ENCODE data around the gene TBC1D8.

Gene TBC1D8

DNA sequence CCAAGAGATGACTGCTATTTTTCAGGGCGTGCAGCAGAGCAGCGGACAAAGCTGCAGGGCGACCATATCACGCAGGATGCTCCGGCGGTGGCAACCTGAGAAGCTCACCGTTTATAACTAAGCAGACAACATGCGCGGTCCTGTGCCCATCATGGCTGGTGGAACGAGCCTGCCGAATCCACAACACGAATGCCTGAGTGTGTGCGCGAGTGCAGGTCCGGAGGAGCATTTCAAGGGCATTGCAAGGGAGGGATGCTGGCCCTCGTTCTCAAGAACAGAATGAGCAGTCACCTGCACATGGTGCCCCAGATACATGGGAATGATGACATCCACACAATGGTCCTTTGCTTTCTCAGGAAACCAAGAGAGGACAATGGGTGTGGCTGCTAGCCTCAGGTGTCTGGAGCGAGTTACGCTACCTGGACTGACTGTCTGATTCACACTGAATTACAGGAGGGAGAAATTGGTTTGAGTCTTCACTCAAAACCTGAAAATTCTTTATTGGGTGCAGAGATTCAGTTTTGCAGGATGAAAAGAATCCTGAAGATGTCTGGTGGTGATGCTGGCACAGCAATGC is 39.8 kb downstream of the TBC1D8 start:
- DNase-seq = no peak

DNA sequence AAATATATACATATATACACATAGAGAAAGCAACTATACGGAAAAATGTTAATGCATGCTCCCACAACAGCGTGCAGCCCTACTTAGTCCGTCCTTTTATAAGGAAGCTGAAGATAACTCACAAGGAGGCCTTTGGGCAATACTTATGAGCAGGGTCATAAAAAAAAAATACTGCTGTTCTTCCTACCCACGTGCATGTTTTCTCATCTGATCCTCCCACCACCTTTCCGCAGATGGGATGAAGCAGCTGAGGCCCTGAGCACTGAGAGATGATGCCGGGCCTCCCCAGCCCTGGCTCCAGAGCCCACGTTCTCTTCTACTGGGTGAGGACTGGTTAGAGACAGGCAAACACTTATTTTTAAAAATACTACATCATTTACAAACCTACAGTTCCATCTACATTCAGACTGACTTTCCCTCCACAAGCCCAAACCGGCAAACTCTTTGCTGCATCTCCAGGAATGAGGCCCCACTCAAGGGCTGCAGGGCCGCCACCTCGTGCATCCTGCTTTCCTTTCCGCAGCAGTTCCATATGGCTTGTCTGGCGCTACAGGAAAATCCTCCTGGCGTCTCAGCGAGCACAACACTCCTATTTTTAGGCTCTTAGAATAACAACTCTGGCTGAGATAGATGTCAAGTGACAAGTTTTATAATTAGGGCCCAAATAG is 41.6 kb downstream of the TBC1D8 start:
- no peak for DNase-seq

DNA sequence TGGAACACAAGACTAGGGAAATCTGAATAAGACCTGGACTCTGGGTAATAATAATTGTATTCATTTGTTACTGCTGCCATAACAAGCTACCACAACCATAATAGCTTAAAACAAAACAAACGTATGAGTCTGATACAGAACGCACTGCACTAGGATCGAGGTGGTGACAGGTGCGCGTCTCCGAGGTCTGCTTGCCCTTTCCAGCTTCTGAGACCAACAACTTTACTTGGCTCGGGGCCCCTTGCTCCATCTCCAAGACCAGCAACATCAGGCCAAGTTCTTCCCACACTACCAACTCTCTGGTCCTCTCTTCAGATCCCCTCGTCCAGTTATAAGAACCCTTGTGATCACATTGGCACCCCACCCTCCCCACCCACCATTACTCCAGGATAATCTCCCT is 42.8 kb downstream of the TBC1D8 start:
- DNase-seq = no peak

DNA sequence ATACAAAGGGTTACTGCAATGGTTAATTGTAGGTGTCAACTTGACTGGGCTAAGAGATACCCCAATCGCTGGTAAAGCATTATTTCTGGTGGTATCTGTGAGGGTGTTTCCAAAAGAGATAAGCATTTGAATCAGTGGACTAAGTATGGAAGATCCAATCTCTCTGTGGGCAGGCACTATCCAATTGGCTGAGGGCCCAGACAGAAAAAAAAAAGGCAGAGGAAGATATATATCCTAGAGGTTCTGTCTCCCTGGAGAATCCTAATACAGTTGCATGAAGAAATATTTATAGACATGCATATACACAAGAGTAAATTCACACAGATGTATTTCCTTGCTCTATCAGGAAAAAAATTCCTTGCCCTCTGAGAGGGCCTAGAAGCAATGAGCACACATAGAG is 43.9 kb downstream of the TBC1D8 start:
- no peak for DNase-seq

DNA sequence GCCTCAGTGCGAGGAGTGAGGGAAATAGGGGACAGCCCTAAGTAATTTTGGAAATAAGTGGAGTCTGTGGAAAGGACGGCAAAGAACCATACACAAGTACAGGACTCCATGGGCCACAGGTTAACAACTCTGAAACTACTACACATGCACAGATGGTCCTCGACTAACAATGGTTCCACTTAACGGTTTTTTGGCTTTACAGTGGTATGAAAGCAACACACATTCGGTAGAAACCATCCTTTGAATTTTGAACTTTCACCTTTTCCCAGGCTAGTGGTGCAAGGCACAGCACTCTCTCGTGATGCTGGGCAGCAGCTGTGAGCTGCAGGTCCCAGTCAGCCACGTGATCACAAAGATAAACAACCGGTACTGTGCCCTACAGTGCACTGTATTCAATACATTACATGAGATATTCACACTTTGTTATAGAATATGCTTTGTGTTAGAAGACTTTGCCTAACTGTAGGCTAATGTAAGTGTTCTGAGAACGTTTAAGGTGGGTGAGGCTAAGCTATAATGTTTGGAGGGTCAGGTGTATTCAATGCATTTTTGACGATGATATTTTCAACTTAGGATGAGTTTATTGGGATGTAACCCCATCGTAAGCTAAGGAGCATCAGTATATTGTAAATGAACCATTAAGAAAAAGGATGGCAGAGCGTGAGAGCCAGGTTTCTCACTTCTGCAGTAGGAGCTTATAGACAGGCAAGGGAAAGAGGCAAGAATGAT is 44.6 kb downstream of the TBC1D8 start:
- DNase-seq = no peak

GRCh38 chr2:101105654-101106053 is 45.5 kb downstream of the TBC1D8 start:
- no peak for DNase-seq

DNA sequence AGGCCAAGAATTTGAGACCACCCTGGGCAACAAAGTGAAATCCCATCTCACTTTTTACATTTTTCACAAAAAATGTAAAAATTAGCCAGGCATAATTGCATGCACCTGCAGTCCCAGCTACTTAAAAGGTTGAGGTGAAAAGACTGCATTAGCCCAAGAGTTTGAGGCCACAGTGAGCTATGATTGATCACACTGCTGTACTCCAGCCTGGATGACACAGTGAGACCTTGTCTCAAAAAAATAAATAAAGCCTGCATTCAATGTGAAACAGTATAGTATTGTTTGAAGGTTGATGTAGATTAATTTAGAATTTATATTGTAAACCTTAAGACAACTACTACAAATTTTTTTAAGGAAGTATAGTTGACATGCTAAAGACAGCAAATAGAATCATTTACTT is 53.5 kb downstream of the TBC1D8 start:
- DNase-seq = no peak

- DNase-seq = no peak
Measured at GRCh38 chr2:101096619-101097142, 54.5 kb downstream of the TBC1D8 start.

- DNase-seq = no peak
Measured at GRCh38 chr2:101094351-101094750, 56.8 kb downstream of the TBC1D8 start.

DNA sequence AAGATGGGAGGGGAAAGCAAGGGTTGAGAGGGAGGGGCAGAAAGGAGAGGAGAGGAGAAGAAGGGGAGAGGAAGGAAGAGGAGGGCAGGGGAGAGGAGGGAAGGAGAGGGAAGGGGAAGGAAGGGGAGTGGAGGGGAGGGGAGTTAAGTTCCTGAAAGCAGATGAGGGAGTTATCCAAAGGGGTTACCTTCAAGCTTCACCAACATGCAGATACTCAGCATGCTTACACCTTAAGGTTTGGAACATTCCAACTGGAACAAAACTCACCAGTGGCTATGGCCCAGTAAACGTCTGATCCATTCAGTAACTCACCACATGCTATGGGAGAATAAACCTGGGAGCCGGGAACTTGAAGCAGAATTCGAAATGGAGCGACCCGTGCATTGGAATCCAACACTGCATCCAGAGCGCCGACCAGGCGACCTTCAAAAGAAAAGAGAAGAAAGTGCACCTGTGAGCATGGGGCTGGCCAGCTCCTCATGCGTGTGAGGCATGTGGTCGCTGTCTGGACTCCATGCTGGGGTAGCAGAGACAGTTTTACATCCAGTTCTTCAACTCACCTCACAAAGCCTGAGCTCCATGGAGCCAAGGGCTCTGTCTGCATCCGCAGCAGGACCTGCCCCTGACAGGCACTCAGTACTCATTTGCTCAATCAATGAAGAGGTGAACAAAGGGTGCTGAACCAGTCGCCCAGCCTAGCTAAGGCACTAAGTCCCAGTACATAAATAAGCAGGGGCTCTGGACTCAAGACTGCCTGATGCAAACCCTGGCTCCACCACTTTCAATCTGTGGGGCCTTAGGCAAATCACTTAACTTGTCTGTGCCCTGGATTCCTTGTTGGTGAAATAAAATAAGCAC is 61.0 kb downstream of the TBC1D8 start:
- no peak for DNase-seq

GRCh38 chr2:101089419-101089818 is 61.8 kb downstream of the TBC1D8 start:
- no peak for DNase-seq

- no peak for DNase-seq
Measured at GRCh38 chr2:101087638-101088037, 63.5 kb downstream of the TBC1D8 start.

DNA sequence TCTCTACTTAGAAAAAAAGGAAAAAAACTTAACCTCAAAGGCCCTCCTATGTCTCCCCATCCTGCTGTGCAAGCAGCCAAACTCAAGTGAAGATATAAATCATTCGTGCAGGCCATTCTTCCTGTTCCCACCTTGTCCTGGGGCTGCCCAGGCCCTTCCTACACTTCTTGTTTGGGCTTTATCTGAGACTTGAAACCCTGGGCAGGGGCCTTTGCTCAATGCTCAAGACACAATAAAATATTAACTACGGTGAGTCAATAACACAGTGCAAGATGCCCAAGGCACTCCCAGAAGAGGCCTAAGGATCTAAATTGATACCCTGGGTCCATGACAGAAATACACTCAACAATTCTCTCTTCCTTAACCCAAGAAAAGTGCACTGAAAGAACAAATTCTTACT is 67.6 kb downstream of the TBC1D8 start:
- DNase-seq = no peak

DNA sequence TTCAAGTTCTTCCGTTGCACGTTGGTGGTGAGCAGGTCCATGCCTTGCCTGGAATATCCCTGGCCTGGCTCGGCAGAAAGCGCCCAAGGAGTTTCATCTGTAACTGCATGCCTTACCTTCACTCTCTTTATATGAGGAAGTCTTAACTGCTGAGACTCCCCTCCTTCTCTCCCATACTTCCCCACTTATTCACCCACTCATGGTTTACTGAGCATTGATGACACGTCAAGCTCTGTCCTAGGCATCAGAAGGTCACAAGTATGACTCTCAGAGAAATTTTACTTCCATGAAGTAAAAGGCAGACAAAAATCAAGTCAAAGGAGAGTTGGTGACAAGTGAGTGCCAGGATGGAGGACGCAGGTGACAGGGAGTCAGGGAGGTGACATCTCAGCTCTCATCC is 68.2 kb downstream of the TBC1D8 start:
- no peak for DNase-seq

GRCh38 chr2:101081375-101081907 is 69.7 kb downstream of the TBC1D8 start:
- DNase-seq = no peak

GRCh38 chr2:101080211-101081068 is 70.7 kb downstream of the TBC1D8 start:
- no peak for DNase-seq

DNA sequence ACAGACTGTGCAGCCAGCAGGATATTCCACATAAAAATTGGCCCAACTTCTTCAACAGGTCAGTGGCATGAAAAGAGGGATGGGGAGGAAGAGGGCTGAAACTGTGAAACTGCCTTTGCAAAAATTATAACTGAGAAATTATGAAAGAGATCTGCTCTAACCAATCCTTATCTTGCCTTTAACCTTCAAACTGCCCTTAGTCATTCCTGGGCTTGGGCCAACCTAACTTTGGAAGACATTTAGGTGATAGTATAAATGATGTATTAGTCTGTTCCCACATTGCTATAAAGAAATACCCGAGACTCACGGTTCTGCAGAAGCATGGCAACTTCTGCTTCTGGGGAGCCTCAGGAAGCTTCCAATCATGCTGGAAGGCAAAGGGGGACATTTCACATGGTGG is 74.6 kb downstream of the TBC1D8 start:
- DNase-seq = no peak

DNA sequence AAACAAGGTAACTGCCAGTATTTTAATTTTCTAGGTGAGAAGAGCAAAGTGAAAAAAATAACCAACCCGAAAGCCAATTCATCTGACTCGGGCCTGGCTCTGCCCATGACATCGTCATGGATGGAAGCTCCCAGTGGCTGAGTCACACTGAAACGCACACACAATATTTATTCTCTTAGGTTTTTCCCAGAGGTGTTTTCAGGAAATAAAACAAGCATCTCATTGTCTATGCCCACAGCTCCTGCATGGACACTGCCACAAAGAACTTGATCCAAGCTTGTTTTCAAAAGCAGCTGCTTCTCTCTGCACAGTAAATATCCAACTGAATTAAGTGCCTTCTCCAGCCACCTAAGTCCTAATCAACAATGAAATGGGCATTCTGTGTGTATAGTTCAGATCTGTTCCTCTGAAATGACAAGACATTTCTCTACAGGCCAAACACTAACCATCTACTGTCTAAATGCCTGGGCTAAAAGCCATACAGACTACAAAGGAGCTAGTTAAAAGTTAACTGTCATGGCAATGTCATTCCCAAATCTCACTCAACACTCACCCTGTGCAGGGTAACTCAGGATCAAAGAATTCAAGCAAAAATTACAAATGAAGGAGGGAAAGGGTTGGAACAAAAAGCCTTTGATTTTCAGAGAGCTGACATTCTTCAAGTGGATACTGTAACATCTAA is 86.2 kb downstream of the TBC1D8 start:
- DNase-seq = no peak

- no peak for DNase-seq
Measured at GRCh38 chr2:101064505-101064867, 86.7 kb downstream of the TBC1D8 start.

GRCh38 chr2:101064125-101064502 is 87.1 kb downstream of the TBC1D8 start:
- DNase-seq = no peak

DNA sequence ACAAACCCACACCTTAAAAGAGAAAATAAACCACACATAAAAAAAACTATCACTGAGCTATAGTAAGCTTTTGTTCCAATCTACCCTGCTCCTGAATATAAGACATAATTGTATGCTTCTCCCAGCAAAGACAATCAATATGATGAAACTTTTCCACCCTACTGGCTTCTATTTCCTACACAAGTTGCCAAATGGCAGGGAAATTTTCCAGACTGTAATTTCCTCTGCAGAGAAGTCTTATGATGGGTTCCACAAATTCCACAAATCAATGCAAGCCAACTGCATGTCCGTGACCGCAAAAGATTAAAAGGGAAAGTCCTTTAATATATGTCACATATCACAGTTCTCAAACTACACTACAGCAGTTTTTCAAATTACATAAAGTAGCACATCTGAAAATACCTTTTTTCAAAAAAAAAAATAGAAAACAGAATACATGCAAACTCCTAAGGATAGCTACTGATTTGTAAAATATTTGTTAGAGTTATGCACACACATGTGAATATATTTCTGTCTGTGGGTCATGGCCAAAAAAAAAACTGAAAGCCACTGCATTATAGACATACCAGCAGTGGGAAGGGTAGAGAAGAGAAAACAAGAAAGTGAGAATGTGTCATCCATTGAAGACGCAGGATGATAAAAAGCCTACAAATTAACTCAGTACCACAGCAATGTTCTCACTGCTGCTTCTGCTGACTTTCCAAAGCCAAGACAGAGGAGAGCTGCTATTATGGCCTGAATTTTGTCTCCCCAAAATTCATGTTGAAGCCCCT is 87.6 kb downstream of the TBC1D8 start:
- DNase-seq = no peak

Data from activated CD4-positive, alpha-beta T cell treated with anti-CD3 and anti-CD28 coated beads, Interleukin-2, amount 50 U/mL, for 1 hour (primary cell).